ENCODE results near the gene COPS9. TPM values are rescaled to one million over a fixed set of nuclear protein-coding genes. Genes with fewer than 3 reads are reported as not detected.

The COPS9 gene
- total and polyA plus RNA-seq, 2 donors (not counting 1 experiment from before 2014, with no cell fraction given) = 48.7 to 69.9 TPM

GRCh38 chr2:240103136-240103535, 33.0 kb downstream of the COPS9 start:
- no peaks in the 10 kb centered on the region for H3K36me3 ChIP-seq (replicated peaks in 1 of 2; ENCODE audit: control extremely low read depth in 1 of 2, control insufficient read depth in 1 of 2, extremely low read depth in 1 of 2, insufficient read depth in 2 of 2, low read length in 1 of 2)
- ChIA-PET CTCF (no interaction called here), POLR2A (no interaction called here)
- H3K9me3 ChIP-seq (ENCODE audit: control extremely low read depth in 1 of 3, control insufficient read depth in 2 of 3, insufficient read depth in 1 of 3, low read length in 2 of 3) = peaks cover 0 to 3% (median 0%) of the 10 kb centered on the region in 3 donors
- H3K27ac ChIP-seq (ENCODE audit: low read length in 2 of 2) = no peak overlapping the region
- H4K20me1 ChIP-seq (ENCODE audit: control insufficient read depth, insufficient read depth, low read length, poor library complexity, severe bottlenecking) = no peaks in the 10 kb centered on the region
- ATAC-seq (ENCODE audit: low read depth) (no peak), DNase-seq (no peak)
- Mint-ChIP-seq H3K9me3 (ENCODE audit: insufficient read depth) (peaks cover 4% of the 10 kb centered on the region), H3K27ac (no peak overlapping the region), H3K4me1 (no peaks in the 10 kb centered on the region), H3K27me3 (peaks cover 25% of the 10 kb centered on the region), H3K4me3 (no peak overlapping the region)
- no peaks in the 10 kb centered on the region for H3K79me2 ChIP-seq (ENCODE audit: control insufficient read depth, insufficient read depth, low read length)
- no peak overlapping the region for H3K4me3 ChIP-seq (ENCODE audit: control extremely low read depth in 1 of 5, extremely low read depth in 1 of 5, insufficient read depth in 1 of 5, low read depth in 2 of 5, low read length in 4 of 5)
- peaks cover 0 to 11% (median 1%) of the 10 kb centered on the region in 4 experiments for H3K27me3 ChIP-seq (replicated peaks in 1 of 4; ENCODE audit: control extremely low read depth in 1 of 4, control insufficient read depth in 3 of 4, insufficient read depth in 4 of 4, low read length in 3 of 4)
- no peak overlapping the region for H3K9ac ChIP-seq (ENCODE audit: low read length)
- intact Hi-C loops (cut with micrococcal nuclease) = no loop called here
- no peak overlapping the region for H2AFZ ChIP-seq (ENCODE audit: insufficient read depth, low read depth, low read length, poor library complexity, severe bottlenecking)
- no CpG with 5 or more reads among the region's 4 CpGs for WGBS (ENCODE audit: insufficient coverage)
- H3K4me2 ChIP-seq (replicated peaks; ENCODE audit: low read depth, low read length, poor library complexity, severe bottlenecking) = no peak overlapping the region
- no peaks in the 10 kb centered on the region for H3K4me1 ChIP-seq (ENCODE audit: control insufficient read depth in 2 of 2, insufficient read depth in 2 of 2, low read length in 2 of 2)
- TF ChIP-seq CTCF (IDR thresholded peaks at IDR 0.05) (no peak), EZH2 (IDR thresholded peaks at IDR 0.05; ENCODE audit: borderline replicate concordance, insufficient read depth, low read depth, low read length, poor library complexity, severe bottlenecking) (no peak)

GRCh38 chr2:240098349-240098748, 37.8 kb downstream of the COPS9 start:
- ChIA-PET CTCF (no interaction called here), POLR2A (no interaction called here)
- intact Hi-C loops (cut with micrococcal nuclease) = no loop called here
- peaks cover 8% of the 10 kb centered on the region for H3K9me3 Mint-ChIP-seq (ENCODE audit: insufficient read depth)
- ATAC-seq (ENCODE audit: low read depth) = no peak
- no peak overlapping the region for H2AFZ ChIP-seq (ENCODE audit: insufficient read depth, low read depth, low read length, poor library complexity, severe bottlenecking)
- no peak for DNase-seq
- no peak overlapping the region for H3K27ac ChIP-seq (ENCODE audit: low read length in 2 of 2)
- peaks cover 58% of the 10 kb centered on the region for H3K27me3 Mint-ChIP-seq
- H3K4me3 ChIP-seq (ENCODE audit: control extremely low read depth in 1 of 5, extremely low read depth in 1 of 5, insufficient read depth in 1 of 5, low read depth in 2 of 5, low read length in 4 of 5) = no peak overlapping the region
- no peaks in the 10 kb centered on the region for H3K4me1 Mint-ChIP-seq
- H3K27ac Mint-ChIP-seq = no peak overlapping the region
- H3K36me3 ChIP-seq (replicated peaks in 1 of 2; ENCODE audit: control extremely low read depth in 1 of 2, control insufficient read depth in 1 of 2, extremely low read depth in 1 of 2, insufficient read depth in 2 of 2, low read length in 1 of 2) = no peaks in the 10 kb centered on the region
- H3K9ac ChIP-seq (ENCODE audit: low read length) = no peak overlapping the region
- H3K4me2 ChIP-seq (replicated peaks; ENCODE audit: low read depth, low read length, poor library complexity, severe bottlenecking) = no peak overlapping the region
- TF ChIP-seq CTCF (IDR thresholded peaks at IDR 0.05) (no peak), EZH2 (IDR thresholded peaks at IDR 0.05; ENCODE audit: borderline replicate concordance, insufficient read depth, low read depth, low read length, poor library complexity, severe bottlenecking) (no peak)
- no peaks in the 10 kb centered on the region for H3K4me1 ChIP-seq (ENCODE audit: control insufficient read depth in 2 of 2, insufficient read depth in 2 of 2, low read length in 2 of 2)
- no peaks in the 10 kb centered on the region for H3K79me2 ChIP-seq (ENCODE audit: control insufficient read depth, insufficient read depth, low read length)
- peaks cover 0 to 18% (median 0%) of the 10 kb centered on the region in 3 donors for H3K9me3 ChIP-seq (ENCODE audit: control extremely low read depth in 1 of 3, control insufficient read depth in 2 of 3, insufficient read depth in 1 of 3, low read length in 2 of 3)
- WGBS (ENCODE audit: insufficient coverage) = no CpG with 5 or more reads among the region's 2 CpGs
- H3K27me3 ChIP-seq (replicated peaks in 1 of 4; ENCODE audit: control extremely low read depth in 1 of 4, control insufficient read depth in 3 of 4, insufficient read depth in 4 of 4, low read length in 3 of 4) = peaks cover 0 to 39% (median 27%) of the 10 kb centered on the region in 4 experiments
- H3K4me3 Mint-ChIP-seq = no peak overlapping the region
- H4K20me1 ChIP-seq (ENCODE audit: control insufficient read depth, insufficient read depth, low read length, poor library complexity, severe bottlenecking) = no peaks in the 10 kb centered on the region

Data from B cell (primary cell).